ENCODE measurements around the gene PTH2R. TPM values are rescaled to one million over a fixed set of nuclear protein-coding genes. Genes with fewer than 3 reads are reported as not detected.
"Not testable (repeated sequence)": the region's sequence is repeated elsewhere in the genome, so short reads cannot be mapped to it uniquely, and the experiment has no call there.

PTH2R gene
- total and polyA plus RNA-seq, 12 donors = 0.01 TPM; not detected in 11

DNA sequence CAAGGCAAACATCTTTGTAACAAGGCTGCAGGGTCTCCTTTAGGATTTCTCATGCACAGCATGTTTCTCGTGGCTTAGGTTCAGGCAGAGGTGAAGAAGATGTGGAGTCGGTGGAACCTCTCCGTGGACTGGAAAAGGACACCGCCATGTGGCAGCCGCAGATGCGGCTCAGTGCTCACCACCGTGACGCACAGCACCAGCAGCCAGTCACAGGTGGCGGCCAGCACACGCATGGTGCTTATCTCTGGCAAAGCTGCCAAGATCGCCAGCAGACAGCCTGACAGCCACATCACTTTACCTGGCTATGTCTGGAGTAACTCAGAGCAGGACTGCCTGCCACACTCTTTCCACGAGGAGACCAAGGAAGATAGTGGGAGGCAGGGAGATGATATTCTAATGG lies 86.6 kb downstream of the PTH2R start:
- Histone ChIP-seq H3K27ac (no peak overlapping the region), H3K4me3 (no peak overlapping the region), H3K9me3 (no peaks in the 10 kb centered on the region), H3K36me3 (no peaks in the 10 kb centered on the region), H3K27me3 (no peaks in the 10 kb centered on the region), H3K4me1 (no peaks in the 10 kb centered on the region)
- intact Hi-C loops (cut with DNase I) = no loop called here
- DNase-seq (no peak), ATAC-seq (no peak)
- TF ChIP-seq, protein P1, sequence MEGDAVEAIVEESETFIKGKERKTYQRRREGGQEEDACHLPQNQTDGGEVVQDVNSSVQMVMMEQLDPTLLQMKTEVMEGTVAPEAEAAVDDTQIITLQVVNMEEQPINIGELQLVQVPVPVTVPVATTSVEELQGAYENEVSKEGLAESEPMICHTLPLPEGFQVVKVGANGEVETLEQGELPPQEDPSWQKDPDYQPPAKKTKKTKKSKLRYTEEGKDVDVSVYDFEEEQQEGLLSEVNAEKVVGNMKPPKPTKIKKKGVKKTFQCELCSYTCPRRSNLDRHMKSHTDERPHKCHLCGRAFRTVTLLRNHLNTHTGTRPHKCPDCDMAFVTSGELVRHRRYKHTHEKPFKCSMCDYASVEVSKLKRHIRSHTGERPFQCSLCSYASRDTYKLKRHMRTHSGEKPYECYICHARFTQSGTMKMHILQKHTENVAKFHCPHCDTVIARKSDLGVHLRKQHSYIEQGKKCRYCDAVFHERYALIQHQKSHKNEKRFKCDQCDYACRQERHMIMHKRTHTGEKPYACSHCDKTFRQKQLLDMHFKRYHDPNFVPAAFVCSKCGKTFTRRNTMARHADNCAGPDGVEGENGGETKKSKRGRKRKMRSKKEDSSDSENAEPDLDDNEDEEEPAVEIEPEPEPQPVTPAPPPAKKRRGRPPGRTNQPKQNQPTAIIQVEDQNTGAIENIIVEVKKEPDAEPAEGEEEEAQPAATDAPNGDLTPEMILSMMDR (IDR thresholded peaks at IDR 0.05) = no peak
- 81 to 84% methylated on average over 12 of the region's 12 CpGs for WGBS, 2 donors

DNA sequence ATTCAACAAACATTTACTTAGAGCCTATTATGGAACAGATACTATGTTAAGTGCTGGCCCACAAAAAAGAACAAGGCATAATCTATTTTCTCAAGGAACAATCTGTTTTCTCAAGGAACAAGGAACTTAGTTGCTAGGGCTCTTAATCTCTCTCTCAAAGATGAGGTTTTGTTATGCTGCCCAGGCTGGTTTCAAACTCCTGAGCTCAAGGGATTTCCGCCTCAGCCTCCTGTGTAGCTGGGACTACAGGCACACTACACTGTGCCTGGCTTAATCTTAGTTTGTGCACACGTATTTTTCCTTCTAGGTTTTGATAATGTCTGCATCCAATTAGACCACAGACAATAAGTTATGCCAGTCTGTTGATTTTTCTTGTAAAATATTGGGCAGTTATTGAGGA lies 89.5 kb downstream of the PTH2R start:
- 57 to 75% methylated on average over 2 of the region's 2 CpGs for WGBS, 2 donors
- DNase-seq (no peak), ATAC-seq (no peak)
- no peaks in the 10 kb centered on the region for H3K9me3 ChIP-seq
- intact Hi-C loops (cut with DNase I) = no loop called here
- no peaks in the 10 kb centered on the region for H3K4me1 ChIP-seq
- no peak overlapping the region for H3K27ac ChIP-seq
- TF ChIP-seq, protein P1 (IDR thresholded peaks at IDR 0.05) = no peak
- no peaks in the 10 kb centered on the region for H3K27me3 ChIP-seq
- H3K36me3 ChIP-seq = no peaks in the 10 kb centered on the region
- no peak overlapping the region for H3K4me3 ChIP-seq

DNA sequence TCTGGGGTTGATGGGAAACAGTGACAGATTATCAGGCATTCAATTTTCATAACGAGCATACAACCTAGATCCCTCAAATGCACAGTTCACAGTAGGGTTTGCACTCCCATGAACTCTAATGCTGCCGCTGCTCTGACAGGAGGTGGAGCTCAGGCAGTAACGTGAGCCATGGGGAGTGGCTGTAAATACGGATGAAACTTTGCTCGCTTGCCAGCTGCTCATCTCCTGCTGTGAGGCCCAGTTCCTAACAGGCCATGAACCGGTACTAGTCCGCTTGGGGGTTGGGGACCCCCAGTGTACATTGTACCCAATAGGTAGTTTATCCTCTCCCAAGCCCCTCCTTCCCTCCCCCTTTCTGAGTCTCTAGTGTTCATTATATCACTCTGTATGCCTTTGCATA lies 94.6 kb downstream of the PTH2R start:
- Histone ChIP-seq H3K36me3 (no peaks in the 10 kb centered on the region), H3K4me1 (no peaks in the 10 kb centered on the region), H3K27me3 (no peaks in the 10 kb centered on the region), H3K9me3 (peaks cover 0 to 15% (median 0%) of the 10 kb centered on the region in 11 donors), H3K4me3 (no peak overlapping the region), H3K27ac (no peak overlapping the region)
- DNase-seq = no peak
- TF ChIP-seq, protein P1 (IDR thresholded peaks at IDR 0.05) = no peak
- 14 to 22% methylated on average over 7 of the region's 7 CpGs for WGBS, 2 donors
- intact Hi-C loops (cut with DNase I) = no loop called here
- no peak for ATAC-seq

DNA sequence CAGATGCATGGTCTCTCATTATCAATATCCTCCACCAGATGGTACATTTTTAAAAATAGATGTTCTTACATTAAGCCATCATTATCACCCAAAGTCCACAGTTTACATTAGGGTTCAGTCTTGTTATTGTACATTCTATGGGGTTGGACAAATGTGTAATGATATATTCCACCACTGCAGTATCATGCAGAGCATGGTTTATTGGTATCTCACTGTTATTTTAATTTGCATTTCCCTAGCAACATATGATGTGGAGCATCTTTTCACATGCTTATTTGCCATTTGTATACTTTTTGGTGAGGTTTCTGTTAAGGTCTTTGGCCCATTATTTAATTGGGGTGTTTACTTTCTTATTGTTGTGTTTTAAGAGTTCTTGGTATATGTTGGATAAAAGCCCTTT lies 95.7 kb downstream of the PTH2R start:
- no peak for DNase-seq
- Histone ChIP-seq H3K9me3 (peaks cover 0 to 24% (median 0%) of the 10 kb centered on the region in 11 donors), H3K4me1 (no peaks in the 10 kb centered on the region), H3K27me3 (no peaks in the 10 kb centered on the region), H3K4me3 (no peak overlapping the region), H3K27ac (no peak overlapping the region), H3K36me3 (no peaks in the 10 kb centered on the region)
- intact Hi-C loops (cut with DNase I) = no loop called here
- TF ChIP-seq, protein P1 (IDR thresholded peaks at IDR 0.05) = no peak
- no peak for ATAC-seq

DNA sequence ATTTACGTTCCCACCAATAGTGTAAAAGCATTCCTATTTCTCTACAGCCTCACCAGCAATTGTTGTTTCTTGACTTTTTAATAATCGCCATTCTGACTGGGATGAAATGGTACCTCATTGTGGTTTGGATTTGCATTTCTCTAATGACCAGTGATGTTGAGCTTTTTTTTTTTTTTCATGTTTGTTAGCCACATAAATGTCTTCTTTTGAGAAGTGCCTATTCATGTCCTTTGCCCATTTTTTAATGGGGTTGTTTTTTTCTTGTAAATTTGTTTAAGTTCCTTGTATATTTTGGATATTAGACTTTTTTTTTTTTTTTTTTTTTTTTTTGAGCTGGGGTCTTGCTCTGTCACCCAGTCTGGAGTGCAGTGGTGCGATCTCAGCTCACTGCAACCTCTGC lies 98.8 kb downstream of the PTH2R start:
- H3K27ac ChIP-seq; H3K36me3 ChIP-seq; DNase-seq; ATAC-seq; H3K4me1 ChIP-seq; H3K27me3 ChIP-seq; H3K4me3 ChIP-seq; intact Hi-C loops (cut with DNase I): not testable (repeated sequence)
- WGBS, 2 donors = 89 to 96% methylated on average over 3 of the region's 3 CpGs
- peaks cover 0 to 51% (median 0%) of the 10 kb centered on the region in 11 donors for H3K9me3 ChIP-seq

Data from heart right ventricle (tissue), 16 donors.